HG02970 (cell line): Measurements from ENCODE around the gene FLOT2.
"Not testable (repeated sequence)": the region's sequence is repeated elsewhere in the genome, so short reads cannot be mapped to it uniquely, and the experiment has no call there.

Experiments
- ATAC-seq: cut with Tn5 transposase; IDR thresholded peaks from one replicate; pipeline ENCODE4 v1.9.1; 2021; ENCODE audit warnings: mild to moderate bottlenecking, moderate library complexity, moderate number of reproducible peaks; ENCODE audit not compliant: unreplicated experiment, low FRiP score

Gene FLOT2

GRCh38 chr17:28917029-28917428 lies 19.5 kb upstream of the FLOT2 start:
- ATAC-seq: no peak

- ATAC-seq: no peak
These were observed 18.9 kb upstream of the FLOT2 start for GRCh38 chr17:28916302-28916934.

GRCh38 chr17:28912938-28913333 lies 15.4 kb upstream of the FLOT2 start:
- no peak for ATAC-seq

- ATAC-seq: no peak
These were observed 14.9 kb upstream of the FLOT2 start for GRCh38 chr17:28912281-28912937.

GRCh38 chr17:28911411-28912045 lies 14.0 kb upstream of the FLOT2 start:
- ATAC-seq: no peak

- ATAC-seq: no peak
These were observed 13.0 kb upstream of the FLOT2 start for GRCh38 chr17:28910534-28910933.

GRCh38 chr17:28908640-28909167 lies 11.2 kb upstream of the FLOT2 start:
- no peak for ATAC-seq

- no peak for ATAC-seq
These were observed 10.4 kb upstream of the FLOT2 start for GRCh38 chr17:28907709-28908475.

GRCh38 chr17:28906706-28907438 lies 9.3 kb upstream of the FLOT2 start:
- no peak for ATAC-seq

- ATAC-seq: no peak
These were observed 8.7 kb upstream of the FLOT2 start for GRCh38 chr17:28906276-28906675.

- no peak for ATAC-seq
These were observed 7.3 kb upstream of the FLOT2 start for GRCh38 chr17:28904800-28905199.

GRCh38 chr17:28903546-28903841 lies 6.0 kb upstream of the FLOT2 start:
- ATAC-seq: not testable (repeated sequence)

- peak; percentile 82 for ATAC-seq
These were observed 5.4 kb upstream of the FLOT2 start, which contains the start of gene DHRS13 for GRCh38 chr17:28902819-28903545. Gene DHRS13, minus strand, starts transcription at chr17:28903079. Its CDS starts 135 bp downstream, at chr17:28902944.

GRCh38 chr17:28901866-28902818 lies 4.6 kb upstream of the FLOT2 start:
- peak; percentile 39 for ATAC-seq

GRCh38 chr17:28900986-28901726 lies 3.6 kb upstream of the FLOT2 start:
- ATAC-seq: no peak

- ATAC-seq: no peak
These were observed 1.8 kb upstream of the FLOT2 start for GRCh38 chr17:28899212-28899815.

GRCh38 chr17:28898527-28898955 lies 1.0 kb upstream of the FLOT2 start:
- ATAC-seq: no peak
